Right forelimb (tissue), 1 donor: ENCODE results near the gene ZNF497.
"Not testable (repeated sequence)": the region's sequence is repeated elsewhere in the genome, so short reads cannot be mapped to it uniquely, and the experiment has no call there.

Experiments
- DNase-seq: peaks from one replicate; pipeline ENCODE4 v3.0.0-alpha.2; 2018

Gene ZNF497

GRCh38 chr19:58393725-58394033 is 31.1 kb upstream of the ZNF497 start:
- DNase-seq: no peak

- DNase-seq: no peak
Observed at GRCh38 chr19:58392945-58393724, 30.6 kb upstream of the ZNF497 start.

GRCh38 chr19:58388175-58388526 is 25.6 kb upstream of the ZNF497 start:
- no peak for DNase-seq

- no peak for DNase-seq
Observed at GRCh38 chr19:58387338-58388174, 25.0 kb upstream of the ZNF497 start.

GRCh38 chr19:58386576-58387337 is 24.2 kb upstream of the ZNF497 start, which contains the start of gene RPS5:
RPS5 (plus strand) TSS chr19:58387269; CDS start chr19:58388138, 869 bp downstream.
- peak; percentile 95 for DNase-seq

GRCh38 chr19:58385891-58386575 is 23.5 kb upstream of the ZNF497 start:
- DNase-seq: no peak

GRCh38 chr19:58385313-58385890 is 22.9 kb upstream of the ZNF497 start:
- no peak for DNase-seq

- DNase-seq: no peak
Observed at GRCh38 chr19:58382997-58383603, 20.5 kb upstream of the ZNF497 start.

- DNase-seq: no peak
Observed at GRCh38 chr19:58381460-58382212, 19.1 kb upstream of the ZNF497 start.

- peak; percentile 97 for DNase-seq
Observed at GRCh38 chr19:58380662-58381459, 18.3 kb upstream of the ZNF497 start, which contains the start of gene ZNF837. ZNF837 (minus strand) TSS chr19:58381030; CDS start chr19:58369332, 11,698 bp downstream.

GRCh38 chr19:58380037-58380661 is 17.6 kb upstream of the ZNF497 start:
- DNase-seq: no peak

- no peak for DNase-seq
Observed at GRCh38 chr19:58379246-58379645, 16.7 kb upstream of the ZNF497 start.

- not testable (repeated sequence) for DNase-seq
Observed at GRCh38 chr19:58376724-58377123, 14.2 kb upstream of the ZNF497 start.

- DNase-seq: no peak
Observed at GRCh38 chr19:58374200-58374599, 11.6 kb upstream of the ZNF497 start.

- peak; percentile 31 for DNase-seq
Observed at GRCh38 chr19:58372311-58373133, 10.0 kb upstream of the ZNF497 start.

GRCh38 chr19:58368561-58369360 is 6.2 kb upstream of the ZNF497 start:
- no peak for DNase-seq

GRCh38 chr19:58367698-58368454 is 5.3 kb upstream of the ZNF497 start:
- DNase-seq: no peak
